GM23248 (cell line): ENCODE data around the gene FBXW9.
"Not testable (repeated sequence)": the region's sequence is repeated elsewhere in the genome, so short reads cannot be mapped to it uniquely, and the experiment has no call there.

Experiments
- EZH2 ChIP-seq: fragments of 200-600 bp; sonication (generic); IDR thresholded peaks from 2 replicates; pipeline ENCODE4 v1.6.1; 2018; ENCODE audit warnings: antibody characterized with exemption, mild to moderate bottlenecking; ENCODE audit not compliant: insufficient read depth, poor library complexity, severe bottlenecking
- EZH2phosphoT487 ChIP-seq: fragments of 200-600 bp; sonication (generic); IDR thresholded peaks from 2 replicates; pipeline ENCODE4 v1.6.1; 2018; ENCODE audit warnings: antibody characterized with exemption, moderate library complexity, mild to moderate bottlenecking, low read depth; ENCODE audit not compliant: insufficient read depth

- TF ChIP-seq EZH2phosphoT487, EZH2: not testable (repeated sequence)
Measured at GRCh38 chr19:12725612-12726011, 29.2 kb upstream of the FBXW9 start.
